HG03457 (cell line): Measurements from ENCODE around the gene C16orf46.
"Not testable (repeated sequence)": the region's sequence is repeated elsewhere in the genome, so short reads cannot be mapped to it uniquely, and the experiment has no call there.

Experiments used
- ATAC-seq: cut with Tn5 transposase; IDR thresholded peaks from one replicate; pipeline ENCODE4 v1.9.1; 2021; ENCODE audit warnings: moderate number of reproducible peaks; ENCODE audit not compliant: unreplicated experiment

The C16orf46 gene, protein sequence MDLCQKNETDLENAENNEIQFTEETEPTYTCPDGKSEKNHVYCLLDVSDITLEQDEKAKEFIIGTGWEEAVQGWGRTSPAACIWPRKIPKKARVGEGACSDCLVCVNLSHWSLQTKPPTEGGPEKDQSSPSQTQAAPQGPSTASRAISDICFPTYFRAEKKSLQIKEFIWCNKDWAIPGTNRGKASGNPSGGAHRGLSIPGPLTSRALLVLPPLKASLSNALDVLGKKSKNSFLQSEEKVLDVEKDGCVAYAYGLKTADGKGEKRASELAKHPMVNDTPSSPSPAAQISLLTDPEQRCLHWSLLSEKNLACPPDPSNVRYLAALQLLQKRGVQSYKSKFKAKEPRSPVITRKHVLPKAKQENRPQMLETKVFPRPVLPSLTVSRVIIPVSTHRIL

DNA sequence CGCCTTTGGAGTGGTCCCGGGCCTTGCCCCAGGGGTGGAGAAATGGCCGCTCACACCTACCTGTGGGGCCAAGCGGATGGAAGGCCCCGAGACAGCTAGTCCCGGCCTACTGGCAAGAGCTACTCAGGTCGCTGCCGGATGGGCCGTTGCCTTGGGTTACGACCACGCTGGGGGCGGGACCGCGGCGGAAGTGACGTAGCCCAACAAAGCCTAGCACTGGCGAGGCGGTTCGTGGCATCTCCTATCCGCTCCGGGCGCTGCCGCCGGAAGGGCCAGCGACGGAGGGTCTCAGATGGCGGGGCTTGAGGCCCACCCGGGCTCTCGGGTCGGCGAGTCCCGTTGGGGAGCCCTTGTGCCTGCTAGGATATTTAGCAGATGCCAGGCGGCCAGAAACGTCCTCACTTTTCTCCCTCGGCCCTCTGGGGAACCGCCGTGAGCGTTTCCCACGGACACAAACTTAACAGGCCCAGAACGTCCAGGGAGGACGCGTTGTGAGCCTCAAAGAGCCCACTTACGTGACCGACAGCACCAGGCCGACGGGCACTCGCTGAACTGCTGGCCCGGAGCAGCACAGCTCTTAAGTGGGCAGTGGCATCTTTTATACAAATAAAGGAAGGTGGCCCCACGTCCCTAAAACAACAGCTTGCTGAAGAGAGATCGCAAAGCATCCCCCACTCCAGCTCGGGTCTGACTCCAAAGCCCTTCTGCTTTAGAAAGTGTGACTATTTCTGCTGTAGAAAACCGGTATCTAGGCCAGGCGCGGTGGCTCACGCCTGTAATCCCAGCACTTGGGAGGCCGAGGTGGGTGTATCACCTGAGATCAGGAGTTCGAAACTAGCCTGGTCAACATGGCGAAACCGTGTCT is at the start of gene C16orf46:
TSS of gene C16orf46 (minus strand) at position 163 of the 865 bp plus-strand sequence. CDS start 13,283 bp downstream, outside the sequence.
- peak; percentile 93 for ATAC-seq

DNA sequence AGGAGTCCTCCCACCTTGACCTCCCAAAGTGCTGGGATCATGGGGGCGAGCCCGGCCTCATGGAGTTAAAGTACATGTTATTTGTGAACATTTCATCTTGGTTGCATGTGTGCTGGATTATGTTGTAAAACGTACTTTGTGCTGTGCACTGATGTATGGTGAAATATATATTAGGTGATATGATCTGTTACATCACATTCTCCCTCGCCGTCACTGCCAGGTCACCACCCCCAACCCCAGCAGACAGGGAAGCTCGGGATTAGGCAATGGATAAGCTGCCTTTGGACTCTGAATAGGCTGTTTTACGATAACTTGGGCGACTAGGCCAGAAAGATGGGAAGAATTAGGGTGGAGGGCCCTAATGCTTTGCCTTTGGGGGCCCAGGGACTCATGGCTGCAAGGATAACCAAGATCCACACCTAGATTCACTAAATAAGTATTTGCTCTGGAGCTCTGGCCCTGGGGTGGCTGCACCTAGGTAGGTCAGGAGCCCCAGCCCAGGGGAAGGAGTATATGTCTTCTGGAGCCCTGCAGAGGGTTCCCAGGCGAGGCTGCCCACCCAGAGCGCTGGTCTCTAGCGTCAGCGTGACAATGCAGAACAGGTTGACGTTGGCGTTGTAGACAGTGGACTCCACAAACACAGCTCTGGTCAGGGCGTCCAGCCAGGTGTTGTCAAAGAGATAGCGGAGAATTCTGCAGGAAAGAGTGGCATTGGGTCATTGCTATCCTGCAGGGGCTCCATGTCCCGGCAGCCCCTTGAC is 46.2 kb upstream of the C16orf46 start:
- ATAC-seq: no peak

DNA sequence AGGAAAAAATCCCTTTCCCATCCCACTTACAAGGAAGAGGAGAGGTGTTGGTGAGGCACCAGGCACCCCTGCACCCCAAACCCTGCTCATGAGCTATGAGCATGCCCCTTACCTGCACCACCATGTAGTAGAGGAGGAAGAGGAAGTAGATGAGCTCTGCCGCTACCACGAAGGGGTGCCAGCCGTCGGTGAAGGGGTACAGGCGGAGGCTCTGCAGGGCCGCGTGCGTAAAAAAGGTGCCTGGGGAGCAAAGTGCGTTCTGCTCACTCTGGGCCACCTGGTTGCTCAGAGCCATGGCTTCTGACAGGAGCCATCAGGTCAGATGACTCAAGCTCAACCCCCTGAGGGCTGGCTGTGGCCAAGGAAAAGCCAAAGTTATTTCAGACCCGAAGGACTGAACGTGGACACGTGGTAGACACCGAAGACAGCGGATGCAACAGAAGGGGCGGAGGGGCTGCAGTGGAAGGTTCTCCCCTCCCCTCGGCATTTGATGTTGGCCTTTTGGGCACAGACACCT is 44.5 kb upstream of the C16orf46 start:
- ATAC-seq: no peak

DNA sequence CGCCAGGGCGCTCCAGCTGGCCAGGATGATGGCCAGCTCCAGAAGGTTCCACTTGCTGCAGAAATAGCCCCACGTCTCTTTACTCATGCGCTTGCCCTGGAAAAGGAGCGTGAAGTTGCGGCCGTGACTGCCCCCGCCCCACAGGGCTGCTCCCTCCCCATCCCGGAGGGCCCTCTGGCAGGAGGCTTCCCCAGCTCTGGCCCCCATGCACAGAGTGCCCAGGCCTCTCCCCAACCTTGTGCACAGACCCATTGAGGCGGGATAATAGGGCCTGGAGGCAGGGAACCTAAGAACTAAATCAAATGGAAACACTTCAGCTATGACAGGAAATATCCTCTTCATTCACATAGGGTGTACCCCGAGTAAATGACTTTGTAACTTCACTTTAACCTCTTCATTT is 40.4 kb upstream of the C16orf46 start:
- ATAC-seq: no peak

DNA sequence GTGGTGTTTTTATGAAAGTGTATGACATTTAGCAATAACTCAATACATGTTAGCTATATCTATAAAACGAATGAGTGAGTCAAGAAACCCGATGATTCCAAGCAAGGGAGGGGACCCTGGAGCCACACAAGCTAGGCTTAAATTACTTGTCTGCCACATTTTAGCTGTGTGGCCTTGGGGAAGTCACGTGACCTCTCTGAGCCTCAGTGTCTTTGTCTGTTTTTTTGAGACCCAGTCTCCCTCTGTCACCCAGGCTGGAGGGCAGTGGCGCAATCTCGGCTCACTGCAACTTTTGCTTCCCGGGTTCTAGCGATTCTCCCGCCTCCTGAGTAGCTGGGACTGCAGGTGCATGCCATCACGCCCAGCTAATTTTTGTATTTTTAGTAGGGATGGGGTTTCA is 39.2 kb upstream of the C16orf46 start:
- ATAC-seq: no peak

DNA sequence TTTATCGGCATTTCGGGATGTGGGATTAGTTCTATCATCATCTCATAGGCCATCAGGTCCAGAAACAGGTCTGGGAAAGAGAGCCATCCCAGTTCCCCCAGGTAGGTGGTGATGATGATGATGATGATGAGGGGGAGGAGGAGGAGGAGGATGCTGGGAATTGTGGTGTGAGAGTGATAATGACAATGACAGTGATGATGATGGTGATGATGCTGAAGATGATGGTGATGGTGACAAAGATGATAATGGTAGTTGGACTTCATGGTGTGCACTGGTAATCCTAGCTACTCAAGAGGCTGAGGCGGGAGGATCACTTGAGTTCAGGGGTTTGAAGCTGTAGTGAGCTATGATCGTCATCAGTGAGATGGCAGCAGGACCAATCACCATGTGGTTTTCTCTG is 35.4 kb upstream of the C16orf46 start:
- ATAC-seq: no peak

DNA sequence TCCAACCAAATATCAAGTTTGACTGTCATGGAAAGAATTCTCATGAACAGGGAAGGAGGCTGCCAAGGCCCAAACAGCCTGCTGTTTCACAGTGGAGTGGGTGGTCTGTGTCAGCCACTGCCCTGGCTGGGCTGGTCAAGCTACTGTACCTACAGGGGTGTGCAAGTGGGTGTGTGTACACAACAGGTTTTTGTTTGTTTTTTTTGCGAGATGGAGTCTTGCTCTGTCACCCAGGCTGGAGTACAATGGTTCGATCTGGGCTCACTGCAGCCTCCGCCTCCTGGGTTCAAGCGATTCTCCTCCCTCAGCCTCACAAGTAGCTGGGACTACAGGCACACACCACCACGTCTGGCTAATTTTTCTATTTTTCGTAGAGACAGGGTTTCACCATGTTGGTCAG is 32.2 kb upstream of the C16orf46 start:
- not testable (repeated sequence) for ATAC-seq

DNA sequence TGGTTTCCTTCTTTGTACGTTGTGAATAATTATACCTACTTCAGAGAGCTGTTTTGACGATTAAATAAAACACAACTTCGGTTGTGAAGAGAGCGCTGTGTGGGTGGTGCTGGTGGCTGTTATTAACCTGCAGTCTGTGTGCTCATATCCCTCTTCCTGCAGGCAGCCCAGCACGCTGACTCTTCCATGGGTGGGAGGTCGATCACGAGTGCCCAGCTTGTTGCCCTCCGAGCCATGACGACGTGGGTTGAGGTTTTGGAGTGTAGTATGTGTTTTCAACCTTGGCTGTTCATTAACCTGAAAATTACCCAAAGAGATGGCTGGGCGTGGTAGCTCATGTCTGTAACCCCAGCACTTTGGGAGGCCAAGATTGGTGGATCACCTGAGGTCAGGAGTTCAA is 30.5 kb upstream of the C16orf46 start:
- ATAC-seq: no peak

DNA sequence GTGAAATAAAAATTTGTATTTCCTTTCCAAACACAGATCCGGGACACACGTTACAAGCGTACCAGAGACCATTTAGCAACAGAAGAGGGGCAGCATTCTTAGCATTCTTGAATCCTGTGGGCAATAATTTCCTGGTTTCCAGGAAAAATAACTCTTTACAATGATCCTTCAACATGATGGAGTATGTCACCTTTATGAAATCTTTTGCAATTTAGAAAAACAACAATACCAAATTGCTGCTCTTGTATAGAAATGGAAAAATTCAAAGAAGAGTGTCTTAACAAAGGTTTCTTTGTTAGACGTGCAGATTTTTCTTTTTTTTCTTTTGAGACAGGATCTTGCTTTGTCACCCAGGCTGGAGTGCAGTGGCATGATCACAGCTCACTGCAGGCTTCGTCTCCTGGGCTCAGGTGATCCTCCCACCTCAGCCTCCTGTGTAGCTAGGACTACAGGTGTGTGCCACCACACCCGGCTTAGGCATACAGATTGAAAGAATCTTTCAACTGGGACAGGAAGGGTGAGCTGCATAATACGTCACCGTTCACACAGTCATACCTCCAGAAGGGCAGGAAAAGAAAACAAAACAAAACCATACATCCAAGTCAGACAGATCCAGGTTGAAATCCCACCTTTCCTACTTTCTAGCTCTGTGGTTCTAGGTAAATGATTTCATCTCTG is 29.9 kb upstream of the C16orf46 start:
- ATAC-seq: no peak

DNA sequence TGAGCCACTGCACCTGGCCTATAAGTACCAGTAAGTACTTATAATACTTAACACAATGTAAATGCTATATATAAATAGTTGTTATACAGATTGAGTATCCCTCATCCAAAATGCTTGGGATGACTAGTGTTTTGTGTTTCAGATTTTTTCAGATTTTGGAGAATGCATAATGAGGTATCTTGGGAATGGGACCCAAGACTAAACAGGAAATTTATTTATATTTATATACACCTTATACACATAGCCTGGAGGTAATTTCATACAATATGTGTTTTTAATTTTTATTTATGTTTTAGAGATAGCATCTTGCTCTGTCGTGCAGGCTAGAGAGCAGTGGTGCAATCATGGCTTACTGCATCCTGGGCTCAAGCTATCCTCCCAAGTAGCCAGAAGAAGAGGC is 28.9 kb upstream of the C16orf46 start:
- no peak for ATAC-seq

DNA sequence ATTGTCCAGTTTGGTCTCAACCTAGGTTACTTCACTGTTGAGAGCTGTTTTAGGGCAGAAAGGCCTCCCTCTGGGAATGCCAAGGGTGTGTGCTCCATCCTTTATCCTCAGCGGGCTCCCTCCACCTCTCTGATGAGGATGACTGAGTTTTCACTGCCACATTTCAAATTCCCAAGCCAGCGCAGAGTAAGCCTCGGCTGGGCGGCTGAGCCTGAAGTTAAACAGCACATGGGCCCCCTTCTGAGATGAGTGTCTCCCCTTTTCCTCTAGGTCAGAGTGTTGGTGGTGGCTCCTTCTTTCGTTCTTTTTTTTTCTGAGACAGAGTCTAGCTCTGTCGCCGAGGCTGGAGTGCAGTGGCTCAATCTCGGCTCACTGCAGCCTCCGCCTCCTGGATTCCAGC is 24.7 kb upstream of the C16orf46 start:
- ATAC-seq: no peak

DNA sequence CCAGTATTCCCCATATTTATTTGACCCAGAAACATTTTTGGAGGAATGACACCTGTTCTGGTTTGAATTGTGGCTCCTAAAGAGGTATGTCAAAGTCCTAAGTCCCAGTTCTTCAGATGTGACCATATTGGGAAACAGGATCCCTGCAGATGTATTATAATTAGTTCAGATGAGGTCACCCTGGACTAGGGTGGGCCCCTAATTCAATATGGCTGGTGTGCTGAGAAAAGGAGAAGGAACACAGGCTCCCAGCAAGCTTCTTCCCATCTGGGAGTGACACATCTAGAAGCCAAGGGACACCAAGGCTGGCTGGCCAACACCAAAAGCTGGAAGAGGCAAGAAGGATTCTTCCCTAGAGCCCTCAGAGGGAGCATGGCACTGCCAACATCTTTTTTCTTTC is 22.9 kb upstream of the C16orf46 start:
- no peak for ATAC-seq

DNA sequence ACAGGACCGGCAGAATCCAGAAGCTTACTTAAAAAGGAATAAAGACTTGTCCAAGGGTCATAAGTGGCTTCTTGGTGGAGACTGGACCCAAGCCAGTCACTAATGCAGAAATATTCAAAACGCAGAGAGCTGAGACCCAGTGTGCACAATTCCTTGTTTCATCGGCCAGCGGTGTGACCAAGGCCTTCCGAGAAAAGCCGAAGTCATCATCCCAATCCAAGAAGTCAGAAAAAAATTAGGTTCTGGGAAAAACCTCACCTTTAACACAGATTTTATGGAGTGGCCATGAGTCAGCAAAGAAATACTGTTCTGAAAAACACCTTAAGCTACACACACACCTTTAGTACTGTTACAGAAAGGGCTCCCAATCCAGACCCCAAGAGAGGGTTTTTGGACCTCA is 20.2 kb upstream of the C16orf46 start:
- no peak for ATAC-seq

DNA sequence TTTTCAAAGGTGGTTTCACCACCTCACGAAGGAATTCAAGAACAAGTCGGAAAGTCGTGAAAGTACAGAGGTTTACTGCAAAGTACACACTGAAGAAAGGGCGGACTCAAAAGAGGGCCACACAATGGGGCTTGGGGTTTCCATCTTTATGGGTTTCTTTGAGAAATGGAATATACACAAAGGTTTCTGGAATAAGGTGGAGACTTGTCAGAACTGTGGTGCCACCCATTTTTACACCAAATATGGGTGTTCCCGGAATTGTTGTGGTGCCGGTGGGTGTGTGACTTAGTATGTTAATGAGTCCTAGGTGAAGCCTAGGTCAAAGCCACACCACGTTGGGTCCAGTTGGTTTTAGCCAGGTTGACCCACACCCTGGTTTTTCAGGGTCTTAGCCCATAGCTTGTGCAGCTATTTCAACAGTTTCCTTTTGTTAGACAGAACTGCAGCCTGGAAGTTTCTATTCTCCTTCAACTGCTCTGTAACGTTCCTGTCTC is 19.7 kb upstream of the C16orf46 start:
- no peak for ATAC-seq

DNA sequence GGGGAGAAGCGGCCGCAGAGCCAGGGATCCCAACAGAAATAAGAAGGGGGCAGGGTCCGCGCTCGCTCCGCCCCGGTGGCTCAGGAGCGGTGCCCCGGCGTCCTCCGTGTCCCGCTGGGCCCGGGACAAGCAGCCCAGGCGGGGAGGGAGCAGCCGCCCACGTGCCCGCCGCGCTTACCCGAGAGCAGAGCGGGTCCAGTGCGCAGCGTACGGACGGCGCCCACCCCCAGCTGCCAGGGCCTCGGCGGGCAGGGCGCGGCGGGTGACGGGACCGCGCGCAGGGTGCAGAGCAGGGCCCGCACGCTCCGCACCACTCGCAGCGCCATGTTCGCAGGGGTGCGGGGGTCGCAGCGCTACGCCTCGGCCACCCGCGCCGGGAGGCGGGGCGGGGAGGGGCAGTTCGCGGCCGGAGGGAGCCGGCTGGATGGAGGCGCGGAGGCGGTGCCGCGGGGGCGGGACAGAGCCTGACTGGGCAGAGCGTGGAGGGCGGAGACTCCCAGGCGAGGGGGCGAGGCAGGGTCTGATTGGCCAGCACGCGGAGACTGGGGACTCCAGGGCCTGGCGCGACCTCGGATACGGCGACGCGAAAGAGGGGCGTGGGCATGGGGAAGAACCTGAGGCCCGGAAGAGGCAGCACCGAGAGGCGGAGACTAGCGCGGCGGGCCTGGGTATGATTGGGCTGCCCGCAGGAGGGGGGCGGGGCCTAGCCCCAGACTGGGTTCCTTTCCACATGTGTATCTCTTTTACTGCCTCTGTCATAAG is 19.1 kb upstream of the C16orf46 start, which contains the start of gene GCSH:
TSS of gene GCSH (minus strand) at position 443 of the 762 bp plus-strand sequence. CDS start at position 326, 117 bp downstream.
- ATAC-seq: peak; percentile 98

DNA sequence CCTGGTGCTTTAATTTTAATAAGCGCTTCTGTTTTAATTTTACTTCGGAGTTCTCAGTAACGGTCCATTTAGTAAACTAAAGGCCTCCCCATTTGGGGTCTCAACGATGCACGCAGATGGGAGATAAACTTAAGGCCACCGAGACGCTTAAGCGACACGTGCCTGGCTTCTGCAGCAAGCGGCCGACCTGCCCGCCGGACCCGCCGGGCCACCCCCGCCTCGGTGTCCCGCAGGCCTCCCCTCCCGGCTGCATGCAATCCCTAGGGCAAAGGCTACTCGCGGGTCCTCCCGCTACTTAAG is 18.6 kb upstream of the C16orf46 start:
- no peak for ATAC-seq

DNA sequence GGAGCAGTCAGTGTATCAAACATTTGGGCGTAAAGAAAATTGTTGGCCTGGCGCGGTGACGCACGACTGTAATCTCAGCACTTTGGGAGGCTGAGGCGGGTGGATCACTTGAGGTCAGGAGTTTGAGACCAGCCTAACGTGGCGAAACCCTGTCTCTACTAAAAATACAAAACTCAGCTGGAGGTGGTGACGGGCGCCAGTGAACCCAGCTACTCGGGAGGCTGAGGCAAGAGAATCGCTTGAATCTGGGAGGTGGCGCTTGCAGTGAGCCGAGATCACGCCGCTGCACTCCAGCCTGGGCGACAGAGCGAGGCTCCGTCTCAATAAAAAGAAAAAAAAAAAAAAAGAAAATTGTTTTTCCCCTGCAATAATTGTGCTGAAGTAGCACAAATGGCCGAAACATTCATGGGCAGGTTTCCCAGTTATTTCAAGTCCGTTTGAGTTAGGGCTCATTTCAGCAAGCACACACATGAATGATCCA is 17.8 kb upstream of the C16orf46 start:
- no peak for ATAC-seq

DNA sequence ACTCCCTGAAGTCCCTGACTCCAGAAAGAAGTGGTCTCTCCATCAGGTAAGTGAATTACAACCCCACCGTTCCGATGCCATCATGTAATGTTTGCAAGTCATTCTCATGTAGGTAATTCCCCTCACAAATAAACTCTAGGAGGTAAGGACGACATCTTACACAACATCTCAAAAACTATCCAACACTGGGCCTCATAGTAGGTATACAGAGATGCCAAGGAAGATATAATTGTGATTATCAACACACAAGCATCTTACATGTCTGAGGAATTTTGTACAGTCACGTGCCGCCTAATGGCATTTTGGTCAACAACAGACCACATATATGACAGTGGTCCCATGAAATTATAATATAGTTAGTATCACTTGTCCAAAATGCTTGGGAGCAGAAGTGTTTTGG is 11.8 kb upstream of the C16orf46 start:
- ATAC-seq: no peak

DNA sequence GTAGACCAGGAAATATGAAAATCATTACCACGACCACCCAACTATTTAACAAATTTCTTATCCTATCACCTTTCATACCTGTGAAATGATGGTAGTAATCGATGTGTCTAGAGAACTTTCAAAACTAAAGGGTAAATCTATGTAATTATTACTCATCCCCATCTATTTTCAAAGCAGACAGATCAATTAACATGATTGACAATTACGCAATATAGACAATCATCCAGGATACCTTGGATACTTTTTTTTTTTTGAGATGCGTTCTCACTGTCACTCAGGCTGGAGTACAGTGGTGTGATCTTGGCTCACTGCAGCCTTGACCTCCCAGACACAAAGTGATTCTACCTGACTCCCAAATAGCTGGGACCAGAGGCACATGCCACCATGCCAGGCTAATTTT is 4.0 kb upstream of the C16orf46 start:
- ATAC-seq: no peak

DNA sequence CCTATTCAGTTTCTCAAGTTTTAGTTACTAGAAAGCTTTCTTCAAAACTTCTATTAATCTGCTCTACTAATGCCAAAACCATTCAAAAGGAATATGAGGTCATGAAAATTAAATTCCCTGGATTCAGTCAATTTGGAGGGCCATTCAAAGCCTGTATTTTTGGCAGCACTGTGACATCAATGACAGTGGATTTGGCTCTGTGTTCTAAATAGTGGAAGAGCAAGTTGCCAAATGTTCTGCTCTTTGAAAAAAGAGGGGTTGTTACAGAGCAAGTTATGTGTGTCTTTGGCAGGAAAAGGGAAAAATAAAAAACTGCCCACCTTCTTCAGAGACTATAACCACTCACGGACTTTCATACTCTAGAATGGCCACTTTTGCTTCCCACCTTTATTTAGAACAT is 3.2 kb upstream of the C16orf46 start:
- no peak for ATAC-seq
